Keratinocyte (primary cell): ENCODE data around the gene HRH3. TPM values are rescaled to one million over a fixed set of nuclear protein-coding genes. Genes with fewer than 3 reads are reported as not detected.

Experiments used
- DNase-seq: peaks from one replicate; pipeline ENCODE4 v3.0.0-alpha.2; 2011; ENCODE audit warnings: low read depth, missing footprints, low spot score
- FAIRE-seq: peaks from 2 replicates; lab custom pipeline; 2011; peaks lifted over from hg19 to GRCh38; lab: Jason Lieb, UNC
- H2AFZ ChIP-seq: 2 replicates; pipeline ENCODE4 v1.6.0; 2012; ENCODE audit warnings: low read length, control low read depth, inconsistent platforms; ENCODE audit not compliant: control insufficient read depth
- H3K27ac ChIP-seq: 2 replicates; pipeline ENCODE4 v1.5.1; 2011; ENCODE audit warnings: low read length; ENCODE audit not compliant: control insufficient read depth, insufficient read depth
- H3K27me3 ChIP-seq: 3 replicates; pipeline ENCODE4 v1.6.0; 2011; ENCODE audit warnings: low read length; ENCODE audit not compliant: control insufficient read depth, insufficient read depth; ENCODE audit errors: extremely low read depth
- H3K36me3 ChIP-seq, 2 experiments: 2 replicates in 1 of 2; 3 replicates in 1 of 2; pipeline ENCODE4 v1.5.1; 2011; ENCODE audit warnings: low read length in 2 of 2, mild to moderate bottlenecking in 1 of 2; ENCODE audit not compliant: control insufficient read depth in 2 of 2, insufficient read depth in 2 of 2; ENCODE audit errors: extremely low read depth in 1 of 2
- H3K4me1 ChIP-seq: 3 replicates; pipeline ENCODE4 v1.5.1; 2011; ENCODE audit warnings: low read length; ENCODE audit not compliant: control insufficient read depth, insufficient read depth; ENCODE audit errors: extremely low read depth
- H3K4me2 ChIP-seq: 3 replicates; pipeline ENCODE4 v1.6.0; 2011; ENCODE audit warnings: low read depth, low read length; ENCODE audit not compliant: control insufficient read depth, insufficient read depth; ENCODE audit errors: extremely low read depth
- H3K4me3 ChIP-seq, 3 experiments: fragments of 200-600 bp in 1 of 3; sonication (generic) in 1 of 3; 2 replicates in 2 of 3; 3 replicates in 1 of 3; pipeline ENCODE4 v1.5.1; 2011 to 2016; ENCODE audit warnings: low read length in 3 of 3, mild to moderate bottlenecking in 3 of 3, control low read depth in 2 of 3, inconsistent platforms in 1 of 3, low read depth in 1 of 3, mixed read lengths in 1 of 3, mixed run types in 1 of 3, moderate library complexity in 1 of 3; ENCODE audit not compliant: control insufficient read depth in 2 of 3, insufficient read depth in 2 of 3; ENCODE audit errors: extremely low read depth in 1 of 3
- H3K79me2 ChIP-seq: 2 replicates; pipeline ENCODE4 v1.6.0; 2012; ENCODE audit warnings: low read length; ENCODE audit not compliant: control insufficient read depth, insufficient read depth
- H3K9ac ChIP-seq: 3 replicates; pipeline ENCODE4 v1.6.0; 2011; ENCODE audit warnings: low read length; ENCODE audit not compliant: control insufficient read depth, insufficient read depth; ENCODE audit errors: extremely low read depth
- H3K9me1 ChIP-seq: 3 replicates; pipeline ENCODE4 v1.6.0; 2011; ENCODE audit warnings: low read length; ENCODE audit not compliant: control insufficient read depth, insufficient read depth; ENCODE audit errors: extremely low read depth
- H3K9me3 ChIP-seq: 2 replicates; pipeline ENCODE4 v1.5.1; 2012; ENCODE audit warnings: low read depth, low read length; ENCODE audit not compliant: control insufficient read depth
- H4K20me1 ChIP-seq: 3 replicates; pipeline ENCODE4 v1.6.0; 2011; ENCODE audit warnings: low read length; ENCODE audit not compliant: control insufficient read depth, insufficient read depth; ENCODE audit errors: extremely low read depth
- CTCF ChIP-seq, 3 experiments: IDR thresholded peaks in 1 of 3; conservative IDR thresholded peaks in 1 of 3; optimal IDR thresholded peaks in 1 of 3; 2 replicates in 2 of 3; 3 replicates in 1 of 3; pipeline versions ENCODE3 to v1.5.1; 2011; ENCODE audit warnings: low read length in 3 of 3, mild to moderate bottlenecking in 3 of 3, moderate library complexity in 2 of 3, control low read depth in 1 of 3, inconsistent platforms in 1 of 3; ENCODE audit not compliant: insufficient read depth in 2 of 3; ENCODE audit errors: extremely low read depth in 1 of 3
- EZH2 ChIP-seq: IDR thresholded peaks from one replicate; pipeline ENCODE4 v1.6.1; 2012; ENCODE audit warnings: inconsistent platforms, mild to moderate bottlenecking, low read length, moderate library complexity
- dilution Hi-C: fragments of 300-500 bp; cut with MboI; formaldehyde crosslinking; loops from one replicate; pipeline ENCODE4 v1.7.0; 2020; ENCODE audit warnings: low sequenced_read_pairs; ENCODE audit not compliant: extremely low pct_ligation_motif_present
- polyA plus RNA-seq, 5 experiments: library from polyadenylated mRNA; depleted of rRNA in 3 of 5; stranded (reverse) in 3 of 5; stranded (forward) in 1 of 5; unstranded in 1 of 5; fragments of >200 nt; gene quantifications; 1 replicate in 1 of 5; 2 replicates in 3 of 5; 3 replicates in 1 of 5; pipeline versions ENCODE4 v1.2.1 to v1.2.3, GENCODE V29; 2011 to 2012; ENCODE audit warnings: missing spikeins in 2 of 5, low read depth in 1 of 5, low replicate concordance in 1 of 5

Gene HRH3
- polyA plus RNA-seq, 1 donor (not counting 4 experiments of a cell fraction or from before 2014, with no cell fraction given) = not detected

- H3K9ac ChIP-seq = no peak overlapping the region
- TF ChIP-seq CTCF (optimal IDR thresholded peaks at IDR 0.05 in 1 of 3, IDR thresholded peaks at IDR 0.05 in 1 of 3, conservative IDR thresholded peaks at IDR 0.05 in 1 of 3; ENCODE audit: extremely low read depth in 1 of 3, insufficient read depth in 2 of 3, low read length in 3 of 3) (no peak), EZH2 (no peak)
- H3K79me2 ChIP-seq = no peaks in the 10 kb centered on the region
- H3K27ac ChIP-seq = no peak overlapping the region
- FAIRE-seq (no peak), DNase-seq (no peak)
- H3K9me1 ChIP-seq = no peaks in the 10 kb centered on the region
- H4K20me1 ChIP-seq = peaks cover 5% of the 10 kb centered on the region
- H2AFZ ChIP-seq = no peak overlapping the region
- dilution Hi-C loops = no loop called here
- no peak overlapping the region for H3K4me2 ChIP-seq
- H3K9me3 ChIP-seq = no peaks in the 10 kb centered on the region
- peaks cover 91% of the 10 kb centered on the region for H3K27me3 ChIP-seq
- no peak overlapping the region for H3K4me3 ChIP-seq
- H3K4me1 ChIP-seq = no peaks in the 10 kb centered on the region
- H3K36me3 ChIP-seq = no peaks in the 10 kb centered on the region
Observed at GRCh38 chr20:62222972-62223371, 2.9 kb upstream of the HRH3 start.

GRCh38 chr20:62222266-62222850 lies 2.3 kb upstream of the HRH3 start:
- H3K4me1 ChIP-seq = no peaks in the 10 kb centered on the region
- dilution Hi-C loops = no loop called here
- no peak overlapping the region for H3K9ac ChIP-seq
- H3K27ac ChIP-seq = no peak overlapping the region
- H3K9me1 ChIP-seq = no peaks in the 10 kb centered on the region
- H3K27me3 ChIP-seq = peaks cover 91% of the 10 kb centered on the region
- no peaks in the 10 kb centered on the region for H3K36me3 ChIP-seq
- TF ChIP-seq EZH2 = no peak
- no peak for TF ChIP-seq CTCF (optimal IDR thresholded peaks at IDR 0.05 in 1 of 3, IDR thresholded peaks at IDR 0.05 in 1 of 3, conservative IDR thresholded peaks at IDR 0.05 in 1 of 3; ENCODE audit: extremely low read depth in 1 of 3, insufficient read depth in 2 of 3, low read length in 3 of 3)
- DNase-seq (no peak), FAIRE-seq (no peak)
- H4K20me1 ChIP-seq = peaks cover under 1% of the 10 kb centered on the region
- no peaks in the 10 kb centered on the region for H3K9me3 ChIP-seq
- H3K4me3 ChIP-seq = no peak overlapping the region
- H2AFZ ChIP-seq = no peak overlapping the region
- H3K4me2 ChIP-seq = no peak overlapping the region
- no peaks in the 10 kb centered on the region for H3K79me2 ChIP-seq
